ENCODE results near the gene CISTR. TPM values are rescaled to one million over a fixed set of nuclear protein-coding genes. Genes with fewer than 3 reads are reported as not detected.

CISTR gene
- total and polyA plus RNA-seq, 5 donors from 2014 or later = not detected

GRCh38 chr12:53777412-53777811, 25.6 kb upstream of the CISTR start:
- Histone ChIP-seq H3K4me1 (ENCODE audit: control insufficient read depth, insufficient read depth, low read length, poor library complexity, severe bottlenecking) (no peaks in the 10 kb centered on the region), H3K27me3 (ENCODE audit: control insufficient read depth, insufficient read depth, low read length) (peaks cover 24% of the 10 kb centered on the region), H3K36me3 (ENCODE audit: control insufficient read depth, insufficient read depth, low read length) (no peaks in the 10 kb centered on the region), H3K27ac (ENCODE audit: insufficient read depth, low read length, poor library complexity, severe bottlenecking) (no peak overlapping the region), H3K9me3 (ENCODE audit: control insufficient read depth in 2 of 2, low read length in 2 of 2) (no peaks in the 10 kb centered on the region), H3K4me3 (ENCODE audit: low read depth, low read length) (no peak overlapping the region)
- Mint-ChIP-seq H3K9me3 (peaks cover 0 to under 1% (median 0%) of the 10 kb centered on the region in 7 donors), H3K27ac (no peak overlapping the region), H3K4me1 (no peaks in the 10 kb centered on the region), H3K27me3 (peaks cover 57% of the 10 kb centered on the region), H3K4me3 (no peak overlapping the region), H3K36me3 (no peaks in the 10 kb centered on the region)
- DNase-seq (no peak), ATAC-seq (ENCODE audit: low read depth in 2 of 2) (no peak)

- H3K27ac Mint-ChIP-seq = no peak overlapping the region
- H3K27me3 Mint-ChIP-seq = peaks cover 52% of the 10 kb centered on the region
Measured at GRCh38 chr12:53776872-53777271, 25.1 kb upstream of the CISTR start.

GRCh38 chr12:53775478-53776145, 23.8 kb upstream of the CISTR start:
- no peak for ATAC-seq (ENCODE audit: low read depth in 2 of 2)
- H3K27ac ChIP-seq (ENCODE audit: insufficient read depth, low read length, poor library complexity, severe bottlenecking) = no peak overlapping the region
- DNase-seq = no peak
- H3K4me1 ChIP-seq (ENCODE audit: control insufficient read depth, insufficient read depth, low read length, poor library complexity, severe bottlenecking) = no peaks in the 10 kb centered on the region
- H3K4me1 Mint-ChIP-seq = no peaks in the 10 kb centered on the region
- H3K9me3 ChIP-seq (ENCODE audit: control insufficient read depth in 2 of 2, low read length in 2 of 2) = no peaks in the 10 kb centered on the region
- H3K4me3 ChIP-seq (ENCODE audit: low read depth, low read length) = no peak overlapping the region
- H3K27me3 ChIP-seq (ENCODE audit: control insufficient read depth, insufficient read depth, low read length) = peaks cover 21% of the 10 kb centered on the region
- no peaks in the 10 kb centered on the region for H3K36me3 Mint-ChIP-seq
- no peak overlapping the region for H3K4me3 Mint-ChIP-seq
- no peaks in the 10 kb centered on the region for H3K36me3 ChIP-seq (ENCODE audit: control insufficient read depth, insufficient read depth, low read length)
- no peak overlapping the region for H3K27ac Mint-ChIP-seq
- peaks cover 0 to 1% (median 0%) of the 10 kb centered on the region in 7 donors for H3K9me3 Mint-ChIP-seq
- H3K27me3 Mint-ChIP-seq = peaks cover 46% of the 10 kb centered on the region

More at GRCh38 chr12:53776872-53777271, 25.1 kb upstream of the CISTR start:
- no peak for ATAC-seq (ENCODE audit: low read depth in 2 of 2)
- Histone ChIP-seq H3K27me3 (ENCODE audit: control insufficient read depth, insufficient read depth, low read length) (peaks cover 20% of the 10 kb centered on the region), H3K4me3 (ENCODE audit: low read depth, low read length) (no peak overlapping the region), H3K36me3 (ENCODE audit: control insufficient read depth, insufficient read depth, low read length) (no peaks in the 10 kb centered on the region), H3K4me1 (ENCODE audit: control insufficient read depth, insufficient read depth, low read length, poor library complexity, severe bottlenecking) (no peaks in the 10 kb centered on the region), H3K27ac (ENCODE audit: insufficient read depth, low read length, poor library complexity, severe bottlenecking) (no peak overlapping the region), H3K9me3 (ENCODE audit: control insufficient read depth in 2 of 2, low read length in 2 of 2) (no peaks in the 10 kb centered on the region)
- H3K4me3 Mint-ChIP-seq = no peak overlapping the region
- no peak for DNase-seq
- H3K9me3 Mint-ChIP-seq = peaks cover 0 to 1% (median 0%) of the 10 kb centered on the region in 7 donors
- no peaks in the 10 kb centered on the region for H3K36me3 Mint-ChIP-seq
- no peaks in the 10 kb centered on the region for H3K4me1 Mint-ChIP-seq

- H3K27ac ChIP-seq (ENCODE audit: insufficient read depth, low read length, poor library complexity, severe bottlenecking) = no peak overlapping the region
- H3K4me3 ChIP-seq (ENCODE audit: low read depth, low read length) = no peak overlapping the region
- H3K4me1 ChIP-seq (ENCODE audit: control insufficient read depth, insufficient read depth, low read length, poor library complexity, severe bottlenecking) = no peaks in the 10 kb centered on the region
- H3K4me1 Mint-ChIP-seq = no peaks in the 10 kb centered on the region
- ATAC-seq (ENCODE audit: low read depth in 2 of 2) = no peak
- no peaks in the 10 kb centered on the region for H3K36me3 Mint-ChIP-seq
- peaks cover 0 to 2% (median 0%) of the 10 kb centered on the region in 7 donors for H3K9me3 Mint-ChIP-seq
- no peak for DNase-seq
- no peaks in the 10 kb centered on the region for H3K9me3 ChIP-seq (ENCODE audit: control insufficient read depth in 2 of 2, low read length in 2 of 2)
- H3K27ac Mint-ChIP-seq = no peak overlapping the region
- H3K27me3 Mint-ChIP-seq = peaks cover 62% of the 10 kb centered on the region
- no peak overlapping the region for H3K4me3 Mint-ChIP-seq
- no peaks in the 10 kb centered on the region for H3K36me3 ChIP-seq (ENCODE audit: control insufficient read depth, insufficient read depth, low read length)
- H3K27me3 ChIP-seq (ENCODE audit: control insufficient read depth, insufficient read depth, low read length) = peaks cover 26% of the 10 kb centered on the region
Measured at GRCh38 chr12:53770281-53770680, 18.5 kb upstream of the CISTR start.

- peaks cover 0 to 4% (median 0%) of the 10 kb centered on the region in 7 donors for H3K9me3 Mint-ChIP-seq
Measured at GRCh38 chr12:53768976-53769375, 17.2 kb upstream of the CISTR start.

GRCh38 chr12:53766881-53767280, 15.1 kb upstream of the CISTR start:
- Histone ChIP-seq H3K4me3 (ENCODE audit: low read depth, low read length) (no peak overlapping the region), H3K27me3 (ENCODE audit: control insufficient read depth, insufficient read depth, low read length) (peaks cover 45% of the 10 kb centered on the region), H3K9me3 (ENCODE audit: control insufficient read depth in 2 of 2, low read length in 2 of 2) (no peaks in the 10 kb centered on the region), H3K36me3 (ENCODE audit: control insufficient read depth, insufficient read depth, low read length) (no peaks in the 10 kb centered on the region), H3K27ac (ENCODE audit: insufficient read depth, low read length, poor library complexity, severe bottlenecking) (no peak overlapping the region), H3K4me1 (ENCODE audit: control insufficient read depth, insufficient read depth, low read length, poor library complexity, severe bottlenecking) (no peaks in the 10 kb centered on the region)
- ATAC-seq (ENCODE audit: low read depth in 2 of 2) = no peak
- Mint-ChIP-seq H3K27ac (no peak overlapping the region), H3K27me3 (peaks cover 79% of the 10 kb centered on the region), H3K9me3 (peaks cover 0 to 3% (median 0%) of the 10 kb centered on the region in 7 donors), H3K4me3 (no peak overlapping the region), H3K36me3 (no peaks in the 10 kb centered on the region), H3K4me1 (no peaks in the 10 kb centered on the region)
- DNase-seq = no peak

More at GRCh38 chr12:53768976-53769375, 17.2 kb upstream of the CISTR start:
- Mint-ChIP-seq H3K4me1 (no peaks in the 10 kb centered on the region), H3K4me3 (no peak overlapping the region), H3K27me3 (peaks cover 69% of the 10 kb centered on the region), H3K27ac (no peak overlapping the region), H3K36me3 (no peaks in the 10 kb centered on the region)
- Histone ChIP-seq H3K4me1 (ENCODE audit: control insufficient read depth, insufficient read depth, low read length, poor library complexity, severe bottlenecking) (no peaks in the 10 kb centered on the region), H3K4me3 (ENCODE audit: low read depth, low read length) (no peak overlapping the region), H3K9me3 (ENCODE audit: control insufficient read depth in 2 of 2, low read length in 2 of 2) (no peaks in the 10 kb centered on the region), H3K36me3 (ENCODE audit: control insufficient read depth, insufficient read depth, low read length) (no peaks in the 10 kb centered on the region), H3K27ac (ENCODE audit: insufficient read depth, low read length, poor library complexity, severe bottlenecking) (no peak overlapping the region), H3K27me3 (ENCODE audit: control insufficient read depth, insufficient read depth, low read length) (peaks cover 30% of the 10 kb centered on the region)
- ATAC-seq (ENCODE audit: low read depth in 2 of 2) (no peak), DNase-seq (no peak)

- H3K9me3 ChIP-seq (ENCODE audit: control insufficient read depth in 2 of 2, low read length in 2 of 2) = no peaks in the 10 kb centered on the region
- H3K27me3 Mint-ChIP-seq = peaks cover 81% of the 10 kb centered on the region
- peaks cover 43% of the 10 kb centered on the region for H3K27me3 ChIP-seq (ENCODE audit: control insufficient read depth, insufficient read depth, low read length)
- no peaks in the 10 kb centered on the region for H3K4me1 ChIP-seq (ENCODE audit: control insufficient read depth, insufficient read depth, low read length, poor library complexity, severe bottlenecking)
- H3K36me3 Mint-ChIP-seq = no peaks in the 10 kb centered on the region
- H3K36me3 ChIP-seq (ENCODE audit: control insufficient read depth, insufficient read depth, low read length) = no peaks in the 10 kb centered on the region
- peaks cover 0 to 3% (median 0%) of the 10 kb centered on the region in 7 donors for H3K9me3 Mint-ChIP-seq
- H3K4me3 ChIP-seq (ENCODE audit: low read depth, low read length) = no peak overlapping the region
- H3K27ac ChIP-seq (ENCODE audit: insufficient read depth, low read length, poor library complexity, severe bottlenecking) = no peak overlapping the region
- DNase-seq (no peak), ATAC-seq (ENCODE audit: low read depth in 2 of 2) (no peak)
- no peak overlapping the region for H3K4me3 Mint-ChIP-seq
- H3K4me1 Mint-ChIP-seq = no peaks in the 10 kb centered on the region
- no peak overlapping the region for H3K27ac Mint-ChIP-seq
Measured at GRCh38 chr12:53765891-53766290, 14.1 kb upstream of the CISTR start.

- no peaks in the 10 kb centered on the region for H3K4me1 ChIP-seq (ENCODE audit: control insufficient read depth, insufficient read depth, low read length, poor library complexity, severe bottlenecking)
- DNase-seq = no peak
- Mint-ChIP-seq H3K9me3 (peaks cover 0 to 3% (median 0%) of the 10 kb centered on the region in 7 donors), H3K27me3 (peaks cover 73% of the 10 kb centered on the region), H3K4me1 (no peaks in the 10 kb centered on the region), H3K36me3 (no peaks in the 10 kb centered on the region), H3K4me3 (no peak overlapping the region), H3K27ac (no peak overlapping the region)
- no peaks in the 10 kb centered on the region for H3K9me3 ChIP-seq (ENCODE audit: control insufficient read depth in 2 of 2, low read length in 2 of 2)
- H3K4me3 ChIP-seq (ENCODE audit: low read depth, low read length) = no peak overlapping the region
- no peak for ATAC-seq (ENCODE audit: low read depth in 2 of 2)
- peaks cover 46% of the 10 kb centered on the region for H3K27me3 ChIP-seq (ENCODE audit: control insufficient read depth, insufficient read depth, low read length)
- no peaks in the 10 kb centered on the region for H3K36me3 ChIP-seq (ENCODE audit: control insufficient read depth, insufficient read depth, low read length)
- no peak overlapping the region for H3K27ac ChIP-seq (ENCODE audit: insufficient read depth, low read length, poor library complexity, severe bottlenecking)
Measured at GRCh38 chr12:53764615-53765014, 12.8 kb upstream of the CISTR start.
